DOHH2 (cell line): Measurements from ENCODE around the gene MARK3.

Experiments
- H3F3A ChIP-seq: fragments of 200-600 bp; sonication (generic), shearing (Covaris generic); 2 replicates; pipeline ENCODE4 v1.6.0; 2016; ENCODE audit warnings: antibody characterized with exemption, mild to moderate bottlenecking; ENCODE audit not compliant: control insufficient read depth, insufficient read depth
- H3K27ac ChIP-seq: fragments of 200-600 bp; sonication (generic); 2 replicates; pipeline ENCODE4 v1.5.1; 2014; ENCODE audit warnings: low read depth, mild to moderate bottlenecking, low read length, moderate library complexity
- H3K27me3 ChIP-seq: fragments of 200-600 bp; sonication (generic); 2 replicates; pipeline ENCODE4 v1.6.1; 2014; ENCODE audit warnings: mild to moderate bottlenecking, low read length, mixed read lengths; ENCODE audit not compliant: control insufficient read depth
- H3K36me3 ChIP-seq: fragments of 200-600 bp; sonication (generic); 2 replicates; pipeline ENCODE4 v1.6.1; 2014; ENCODE audit warnings: mild to moderate bottlenecking, low read length, moderate library complexity, mixed read lengths; ENCODE audit not compliant: control insufficient read depth
- H3K4me1 ChIP-seq: fragments of 200-600 bp; sonication (generic); 2 replicates; pipeline ENCODE4 v1.6.1; 2014; ENCODE audit warnings: mild to moderate bottlenecking, low read length, mixed read lengths; ENCODE audit not compliant: control insufficient read depth
- H3K4me2 ChIP-seq: fragments of 200-600 bp; sonication (generic); 2 replicates; pipeline ENCODE4 v1.6.0; 2014; ENCODE audit warnings: mild to moderate bottlenecking, low read length, moderate library complexity
- H3K4me3 ChIP-seq: fragments of 200-600 bp; sonication (generic); 2 replicates; pipeline ENCODE4 v1.5.1; 2014; ENCODE audit warnings: mild to moderate bottlenecking, low read length, mixed read lengths
- H3K79me2 ChIP-seq: fragments of 200-600 bp; sonication (generic); 2 replicates; pipeline ENCODE4 v1.6.1; 2014; ENCODE audit warnings: mild to moderate bottlenecking, low read length, mixed read lengths; ENCODE audit not compliant: control insufficient read depth
- H3K9me2 ChIP-seq: fragments of 200-600 bp; sonication (generic); replicated peaks from 2 replicates; pipeline ENCODE4 v1.6.1; 2014; ENCODE audit warnings: mild to moderate bottlenecking, low read length, mixed read lengths; ENCODE audit not compliant: control insufficient read depth
- H3K9me3 ChIP-seq: fragments of 200-600 bp; sonication (generic); 2 replicates; pipeline ENCODE4 v1.6.1; 2014; ENCODE audit warnings: antibody characterized with exemption, low read length, mixed read lengths; ENCODE audit not compliant: control insufficient read depth, insufficient read depth
- H4K20me1 ChIP-seq: fragments of 200-600 bp; sonication (generic); 2 replicates; pipeline ENCODE4 v1.6.0; 2014; ENCODE audit warnings: low read depth, mild to moderate bottlenecking, antibody characterized with exemption, low read length, moderate library complexity; ENCODE audit not compliant: control insufficient read depth, insufficient read depth
- CTCF ChIP-seq: fragments of 200-600 bp; sonication (generic); IDR thresholded peaks from one replicate; pipeline ENCODE4 v1.5.1; 2014; ENCODE audit warnings: antibody characterized with exemption, mild to moderate bottlenecking, low read depth, low read length; ENCODE audit not compliant: poor library complexity, severe bottlenecking
- EZH2phosphoT487 ChIP-seq: fragments of 200-600 bp; sonication (generic); IDR thresholded peaks from 2 replicates; pipeline ENCODE4 v1.6.1; 2017; ENCODE audit warnings: borderline replicate concordance, mild to moderate bottlenecking, antibody characterized with exemption, low read length, moderate library complexity, mixed read lengths

The MARK3 gene

GRCh38 chr14:103536693-103537092, 151.5 kb downstream of the MARK3 start:
- peaks cover 6% of the 10 kb centered on the region for H3K79me2 ChIP-seq
- H3K4me3 ChIP-seq: no peak overlapping the region
- TF ChIP-seq CTCF (no peak), EZH2phosphoT487 (no peak)
- no peaks in the 10 kb centered on the region for H3K9me2 ChIP-seq
- no peak overlapping the region for H3K4me2 ChIP-seq
- peaks cover 4% of the 10 kb centered on the region for H3K27me3 ChIP-seq
- no peak overlapping the region for H3K27ac ChIP-seq
- no peaks in the 10 kb centered on the region for H3K9me3 ChIP-seq
- peaks cover 14% of the 10 kb centered on the region; the same call in 1 of the 2 replicates for H3K36me3 ChIP-seq
- H3K4me1 ChIP-seq: no peaks in the 10 kb centered on the region
- no peaks in the 10 kb centered on the region for H4K20me1 ChIP-seq
- no peaks in the 10 kb centered on the region for H3F3A ChIP-seq

DNA sequence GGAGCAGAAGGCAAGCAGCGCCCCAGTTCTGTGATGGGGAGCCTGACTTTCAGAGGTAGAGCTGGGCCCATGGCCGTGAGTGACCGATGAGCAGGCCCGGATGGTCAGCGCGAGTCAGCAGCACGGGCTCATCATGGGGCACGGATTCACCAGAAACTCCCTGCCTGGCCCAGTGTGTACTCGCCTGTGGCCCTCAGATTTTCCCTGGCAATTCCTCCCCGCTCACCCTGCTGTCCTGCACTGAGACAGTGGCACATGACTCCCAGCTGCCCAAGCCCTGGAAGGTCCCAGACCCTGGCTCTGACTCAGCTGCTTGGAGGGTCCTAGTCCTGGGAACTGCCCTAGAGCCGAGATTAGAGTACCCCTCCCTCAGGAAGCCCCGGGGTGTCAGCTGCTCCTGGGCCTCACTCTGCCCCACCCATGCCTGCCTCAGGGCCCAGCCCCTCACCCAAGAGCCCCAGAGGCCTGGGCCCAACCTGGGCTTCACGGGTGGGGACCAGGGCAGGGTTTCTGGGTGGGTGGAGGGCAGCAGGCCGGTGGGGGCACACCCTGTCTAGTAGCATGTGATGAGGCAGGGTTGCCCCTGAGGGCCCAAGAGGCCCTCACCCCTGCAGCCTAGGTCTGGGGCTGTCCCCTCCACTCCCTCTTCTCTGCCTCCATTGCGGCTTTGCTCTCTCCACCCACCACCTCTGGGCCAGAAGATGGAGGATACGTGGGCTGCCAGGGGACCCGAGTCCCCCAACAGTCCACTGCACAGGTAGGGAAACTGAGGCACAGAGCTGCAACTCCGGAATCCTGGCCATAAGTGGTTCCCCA, 152.2 kb downstream of the MARK3 start:
- Histone ChIP-seq H3K4me2 (no peak overlapping the region), H3K36me3 (peaks cover 13% of the 10 kb centered on the region; the same call in 1 of the 2 replicates), H3K9me2 (no peaks in the 10 kb centered on the region), H3F3A (no peaks in the 10 kb centered on the region), H3K9me3 (no peaks in the 10 kb centered on the region), H3K27me3 (peaks cover 4% of the 10 kb centered on the region), H3K4me1 (no peaks in the 10 kb centered on the region), H3K27ac (no peak overlapping the region), H3K4me3 (no peak overlapping the region), H4K20me1 (no peaks in the 10 kb centered on the region), H3K79me2 (no peaks in the 10 kb centered on the region)
- TF ChIP-seq EZH2phosphoT487 (no peak), CTCF (no peak)

GRCh38 chr14:103538291-103539055, 153.3 kb downstream of the MARK3 start:
- no peaks in the 10 kb centered on the region for H3K9me3 ChIP-seq
- H3K4me2 ChIP-seq: no peak overlapping the region
- H3K27ac ChIP-seq: no peak overlapping the region
- H3K27me3 ChIP-seq: peaks cover 4% of the 10 kb centered on the region
- no peaks in the 10 kb centered on the region for H3K9me2 ChIP-seq
- H3K36me3 ChIP-seq: peaks cover 5% of the 10 kb centered on the region; the same call in 1 of the 2 replicates
- TF ChIP-seq CTCF: no peak
- TF ChIP-seq EZH2phosphoT487: no peak
- H3K4me3 ChIP-seq: no peak overlapping the region
- H3K4me1 ChIP-seq: no peaks in the 10 kb centered on the region
- no peaks in the 10 kb centered on the region for H4K20me1 ChIP-seq
- H3F3A ChIP-seq: no peaks in the 10 kb centered on the region
- no peaks in the 10 kb centered on the region for H3K79me2 ChIP-seq
